GM10266 (cell line): ENCODE data around the gene NOP14.

Experiments
- DNase-seq: peaks from one replicate; pipeline ENCODE4 v3.0.0; 2012; ENCODE audit errors: extremely low spot score
- TF ChIP-seq, protein P1 (sequence below): IDR thresholded peaks from 2 replicates; pipeline ENCODE4 v1.5.1; 2012; ENCODE audit warnings: mild to moderate bottlenecking, low read depth; ENCODE audit not compliant: control insufficient read depth, insufficient read depth; ENCODE audit errors: missing control alignments

Gene NOP14

DNA sequence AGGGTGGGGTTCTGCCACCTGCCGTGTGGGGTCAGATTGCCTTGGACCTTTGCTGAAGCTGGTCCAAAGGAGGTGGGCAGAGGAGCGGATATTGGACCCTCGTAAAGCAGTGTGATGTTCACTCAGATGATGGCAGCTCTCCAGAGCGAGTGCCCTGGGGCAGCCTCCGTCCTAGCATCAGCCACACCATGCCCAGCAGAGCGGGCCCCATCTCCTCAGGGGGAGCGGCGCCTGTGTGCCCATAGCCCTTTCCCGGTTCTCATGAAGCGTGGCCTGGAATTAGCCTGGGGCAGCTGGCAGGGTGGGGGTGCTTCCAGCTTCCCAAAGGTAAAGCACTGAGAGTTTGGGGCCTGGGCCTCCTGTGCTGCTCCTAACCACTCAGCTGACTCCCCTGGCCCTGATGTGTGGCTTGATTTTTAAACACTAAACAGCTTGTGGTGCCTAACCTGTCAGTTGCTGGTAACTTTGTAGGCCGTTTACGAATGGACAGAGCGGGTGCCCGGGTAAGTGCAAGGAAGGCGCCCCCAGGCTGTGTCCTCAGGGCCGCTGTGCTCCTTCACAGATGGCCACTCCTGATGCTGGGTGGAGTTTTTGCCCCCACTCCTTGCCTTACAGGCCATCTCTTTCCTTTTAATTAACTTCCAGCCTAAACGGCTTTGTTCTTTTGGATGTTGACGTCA lies 36.0 kb downstream of the NOP14 start:
- TF ChIP-seq, protein P1, sequence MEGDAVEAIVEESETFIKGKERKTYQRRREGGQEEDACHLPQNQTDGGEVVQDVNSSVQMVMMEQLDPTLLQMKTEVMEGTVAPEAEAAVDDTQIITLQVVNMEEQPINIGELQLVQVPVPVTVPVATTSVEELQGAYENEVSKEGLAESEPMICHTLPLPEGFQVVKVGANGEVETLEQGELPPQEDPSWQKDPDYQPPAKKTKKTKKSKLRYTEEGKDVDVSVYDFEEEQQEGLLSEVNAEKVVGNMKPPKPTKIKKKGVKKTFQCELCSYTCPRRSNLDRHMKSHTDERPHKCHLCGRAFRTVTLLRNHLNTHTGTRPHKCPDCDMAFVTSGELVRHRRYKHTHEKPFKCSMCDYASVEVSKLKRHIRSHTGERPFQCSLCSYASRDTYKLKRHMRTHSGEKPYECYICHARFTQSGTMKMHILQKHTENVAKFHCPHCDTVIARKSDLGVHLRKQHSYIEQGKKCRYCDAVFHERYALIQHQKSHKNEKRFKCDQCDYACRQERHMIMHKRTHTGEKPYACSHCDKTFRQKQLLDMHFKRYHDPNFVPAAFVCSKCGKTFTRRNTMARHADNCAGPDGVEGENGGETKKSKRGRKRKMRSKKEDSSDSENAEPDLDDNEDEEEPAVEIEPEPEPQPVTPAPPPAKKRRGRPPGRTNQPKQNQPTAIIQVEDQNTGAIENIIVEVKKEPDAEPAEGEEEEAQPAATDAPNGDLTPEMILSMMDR = no peak
- DNase-seq = no peak

DNA sequence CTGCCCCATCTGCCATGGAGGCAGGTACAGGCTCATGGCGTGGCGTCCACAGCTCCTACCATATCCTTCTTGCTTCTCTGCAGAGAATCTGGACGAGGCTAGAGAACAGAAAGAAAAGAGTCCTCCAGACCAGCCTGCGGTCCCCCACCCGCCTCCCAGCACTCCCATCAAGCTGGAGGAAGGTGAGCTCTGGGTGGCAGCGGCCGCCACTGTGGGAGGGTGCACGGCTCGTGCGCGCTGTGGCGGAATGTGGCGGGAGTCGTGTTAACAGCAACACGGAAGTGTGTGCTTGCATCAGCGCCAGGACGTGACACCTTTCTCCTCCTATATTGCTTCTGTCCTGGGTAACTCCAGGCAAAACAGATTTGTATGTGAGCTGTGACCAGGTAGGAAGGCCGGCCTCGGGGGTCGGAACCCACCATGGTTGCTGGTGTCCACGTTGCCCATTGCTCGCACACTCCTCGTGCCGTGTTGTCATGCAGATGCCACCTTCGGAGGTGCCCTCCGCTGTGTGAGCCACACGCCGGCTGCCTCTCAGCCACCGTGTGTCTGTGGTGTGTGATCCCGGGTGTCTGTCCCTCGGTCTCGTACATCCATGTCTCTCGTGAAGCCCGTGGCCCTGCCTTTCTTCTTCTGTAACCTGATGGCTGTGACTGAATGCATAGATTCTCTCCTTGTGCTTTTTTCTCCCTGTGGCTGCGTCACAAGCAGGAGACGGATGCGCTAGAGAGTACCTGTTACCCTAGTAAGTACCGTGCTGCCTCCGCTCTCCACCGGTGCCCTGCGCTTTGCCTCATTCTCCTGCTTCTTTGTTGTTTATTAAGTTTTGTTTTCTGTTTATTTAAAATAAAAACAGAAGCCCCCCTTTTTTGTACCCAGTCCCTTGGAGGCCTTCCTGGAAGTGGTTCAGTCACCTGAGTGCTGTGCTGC lies 37.0 kb downstream of the NOP14 start:
- no peak for DNase-seq
- TF ChIP-seq, protein P1 = no peak

DNA sequence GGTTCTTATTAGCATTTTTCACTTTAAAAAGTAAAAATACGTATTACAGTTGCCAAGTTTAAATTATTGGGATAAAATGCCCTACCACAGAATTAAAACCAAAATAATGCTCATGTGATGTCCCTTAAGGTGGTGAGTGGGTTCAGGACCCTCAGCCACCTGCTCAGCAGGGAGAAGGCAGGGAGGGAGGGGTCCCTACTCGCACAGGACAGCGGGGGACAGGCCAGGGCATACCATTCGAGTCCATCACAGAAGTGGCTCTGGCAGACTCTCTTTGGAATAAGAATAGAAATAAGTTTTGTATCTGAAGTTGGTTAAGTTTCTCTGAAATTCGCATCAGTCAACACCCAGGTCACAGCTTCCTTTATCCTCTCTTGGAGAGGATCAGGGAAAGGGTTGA lies 37.7 kb downstream of the NOP14 start:
- TF ChIP-seq, protein P1 = no peak
- DNase-seq = no peak

DNA sequence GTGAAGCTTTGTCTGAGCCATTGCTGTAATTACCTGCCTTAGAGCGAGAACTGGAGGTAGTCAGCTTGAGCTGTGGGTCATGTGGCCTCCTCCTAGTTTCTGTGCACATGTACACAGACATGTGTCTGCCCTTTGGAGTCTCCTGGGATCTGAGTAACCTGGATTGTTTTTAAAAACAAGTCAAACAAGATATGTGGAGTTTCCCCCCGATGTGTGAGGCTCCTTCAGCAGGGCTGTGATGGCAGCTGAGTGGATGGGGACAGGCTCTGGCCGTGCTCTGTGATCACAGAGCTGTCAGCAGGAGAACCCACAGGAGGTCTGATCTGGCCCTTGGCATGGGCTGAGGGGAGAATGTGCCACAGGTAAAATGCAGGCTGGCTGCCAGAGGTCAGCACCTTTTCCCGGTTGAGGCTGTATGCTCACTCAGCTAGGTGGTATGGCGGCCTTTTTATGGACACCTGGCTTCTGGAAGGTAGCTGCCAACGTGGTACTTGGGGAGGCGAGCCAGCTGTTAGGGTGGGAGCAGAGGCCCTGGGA lies 38.4 kb downstream of the NOP14 start:
- TF ChIP-seq, protein P1 = no peak
- DNase-seq = no peak

DNA sequence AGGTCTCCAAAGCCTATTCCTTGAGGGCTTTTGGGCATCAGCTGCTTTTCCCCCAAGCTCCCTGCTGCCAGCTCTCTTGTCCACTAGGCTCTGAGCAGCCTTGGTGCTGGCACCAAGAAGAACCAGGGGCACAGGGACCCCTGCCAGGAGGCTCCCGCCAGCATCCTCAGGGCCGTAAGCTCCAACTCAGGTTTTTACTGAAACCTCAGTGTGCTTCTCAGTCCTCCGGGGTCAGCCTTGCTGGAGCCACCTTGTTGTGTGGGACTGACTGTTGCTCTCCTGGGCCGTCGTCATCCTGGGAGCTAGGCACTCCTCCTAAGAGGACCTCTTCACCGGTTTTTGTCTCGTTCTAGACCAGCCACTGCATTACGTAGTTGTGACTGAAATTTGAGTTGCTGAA lies 38.9 kb downstream of the NOP14 start:
- no peak for DNase-seq
- TF ChIP-seq, protein P1 = no peak

DNA sequence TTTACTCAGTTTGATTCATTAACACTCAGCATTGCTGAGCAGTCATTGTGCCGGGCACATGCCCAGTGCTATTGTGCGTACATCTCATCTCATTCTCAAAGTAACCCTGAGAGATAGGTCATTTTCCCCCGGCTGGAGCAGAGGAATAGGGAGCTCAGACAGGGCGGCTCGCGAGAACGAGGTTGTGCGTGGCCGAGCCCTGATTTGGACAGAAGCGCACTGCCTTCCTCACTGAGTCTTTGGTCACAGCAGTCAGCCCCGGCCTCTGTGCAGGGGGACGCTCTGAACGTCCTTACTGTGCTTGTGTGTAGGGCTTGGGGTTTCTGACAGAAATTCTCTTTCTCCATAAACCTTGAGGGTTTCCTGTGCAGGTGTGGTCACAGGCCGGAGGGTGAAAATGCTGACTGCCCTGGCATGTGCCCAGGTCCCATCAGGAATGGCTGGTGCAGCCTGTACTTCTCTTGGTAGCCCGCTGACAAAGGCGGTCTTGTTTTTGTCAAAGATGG lies 39.5 kb downstream of the NOP14 start:
- no peak for DNase-seq
- TF ChIP-seq, protein P1 = no peak
